HG03469 (cell line): ENCODE measurements around the gene CDKAL1.
A peak's percentile ranks its signal among the peaks of the same experiment; 100 is the strongest.
"Not testable (repeated sequence)": the region's sequence is repeated elsewhere in the genome, so short reads cannot be mapped to it uniquely, and the experiment has no call there.

Source experiments
- ATAC-seq: cut with Tn5 transposase; IDR thresholded peaks from one replicate; pipeline ENCODE4 v1.9.1; 2021; ENCODE audit warnings: mild to moderate bottlenecking, moderate library complexity, moderate number of reproducible peaks; ENCODE audit not compliant: unreplicated experiment

Gene CDKAL1

GRCh38 chr6:20706238-20706938, 172.1 kb downstream of the CDKAL1 start:
- peak; percentile 28 for ATAC-seq

- ATAC-seq, result no peak
Measured at GRCh38 chr6:20706939-20707485, 172.8 kb downstream of the CDKAL1 start.

GRCh38 chr6:20707870-20708269, 173.6 kb downstream of the CDKAL1 start:
- ATAC-seq, result no peak

GRCh38 chr6:20708367-20709124, 174.3 kb downstream of the CDKAL1 start:
- ATAC-seq, result peak; percentile 43

GRCh38 chr6:20709451-20709850, 175.2 kb downstream of the CDKAL1 start:
- no peak for ATAC-seq

- ATAC-seq, result no peak
Measured at GRCh38 chr6:20710341-20710740, 176.1 kb downstream of the CDKAL1 start.

- ATAC-seq, result no peak
Measured at GRCh38 chr6:20711518-20711917, 177.3 kb downstream of the CDKAL1 start.

GRCh38 chr6:20712011-20712410, 177.8 kb downstream of the CDKAL1 start:
- no peak for ATAC-seq

GRCh38 chr6:20715135-20715806, 181.0 kb downstream of the CDKAL1 start:
- no peak for ATAC-seq

GRCh38 chr6:20716865-20717264, 182.6 kb downstream of the CDKAL1 start:
- peak; percentile 86 for ATAC-seq

GRCh38 chr6:20717743-20718142, 183.5 kb downstream of the CDKAL1 start:
- no peak for ATAC-seq

GRCh38 chr6:20718705-20719653, 184.7 kb downstream of the CDKAL1 start:
- no peak for ATAC-seq

GRCh38 chr6:20719980-20720379, 185.7 kb downstream of the CDKAL1 start:
- no peak for ATAC-seq

GRCh38 chr6:20721121-20721520, 186.9 kb downstream of the CDKAL1 start:
- not testable (repeated sequence) for ATAC-seq

GRCh38 chr6:20722455-20722854, 188.2 kb downstream of the CDKAL1 start:
- ATAC-seq, result no peak

GRCh38 chr6:20723236-20723635, 189.0 kb downstream of the CDKAL1 start:
- no peak for ATAC-seq

- no peak for ATAC-seq
Measured at GRCh38 chr6:20724443-20725190, 190.4 kb downstream of the CDKAL1 start.

GRCh38 chr6:20725235-20725634, 191.0 kb downstream of the CDKAL1 start:
- ATAC-seq, result not testable (repeated sequence)

- ATAC-seq, result no peak
Measured at GRCh38 chr6:20729086-20729485, 194.8 kb downstream of the CDKAL1 start.

GRCh38 chr6:20732362-20732761, 198.1 kb downstream of the CDKAL1 start:
- not testable (repeated sequence) for ATAC-seq
